ENCODE results near the gene FGF7. TPM values are rescaled to one million over a fixed set of nuclear protein-coding genes. Genes with fewer than 3 reads are reported as not detected.

FGF7 gene
- total and polyA plus RNA-seq, 2 of the 8 experiments (the other 6 are each of a cell fraction or from before 2014, with no cell fraction given) = not detected

- Histone ChIP-seq H2BK12ac (ENCODE audit: low read depth, low read length) (no peak overlapping the region), H3K79me2 (ENCODE audit: control insufficient read depth in 1 of 2, insufficient read depth in 2 of 2, low read length in 2 of 2) (no peaks in the 10 kb centered on the region), H3K79me1 (ENCODE audit: low read depth, low read length) (no peaks in the 10 kb centered on the region), H3K56ac (replicated peaks; ENCODE audit: insufficient read length, low read depth, low read length) (no peak overlapping the region), H2AK5ac (ENCODE audit: low read depth, low read length) (no peak overlapping the region), H3K36me3 (ENCODE audit: control insufficient read depth in 2 of 4, insufficient read depth in 4 of 4, low read length in 3 of 4) (no peaks in the 10 kb centered on the region), H3K23ac (ENCODE audit: insufficient read length) (no peak overlapping the region), H3K4me3 (ENCODE audit: extremely low read depth in 1 of 4, insufficient read depth in 2 of 4, low read depth in 3 of 4, low read length in 4 of 4) (no peak overlapping the region), H3K4me1 (replicated peaks in 1 of 4; ENCODE audit: control insufficient read depth in 3 of 4, insufficient read depth in 4 of 4, low read length in 3 of 4) (peaks cover 0 to 3% (median 0%) of the 10 kb centered on the region in 4 experiments; a peak in 1 of 7 replicates), H4K91ac (replicated peaks; ENCODE audit: insufficient read length, low read length) (no peak overlapping the region), H3K27me3 (replicated peaks in 1 of 4; ENCODE audit: control insufficient read depth in 3 of 4, extremely low read depth in 1 of 4, insufficient read depth in 3 of 4, low read length in 3 of 4) (no peaks in the 10 kb centered on the region), H2BK5ac (ENCODE audit: low read depth, low read length) (no peak overlapping the region), H3K4ac (replicated peaks; ENCODE audit: insufficient read length, low read depth, low read length) (no peak overlapping the region), H3K14ac (ENCODE audit: insufficient read length) (no peak overlapping the region), H3K4me2 (ENCODE audit: insufficient read depth in 1 of 2, low read depth in 2 of 2, low read length in 2 of 2) (no peak overlapping the region), H3K18ac (ENCODE audit: extremely low read depth, low read length) (no peak overlapping the region), H4K20me1 (replicated peaks in 1 of 2; ENCODE audit: control insufficient read depth in 1 of 2, insufficient read depth in 2 of 2, low read length in 2 of 2) (no peaks in the 10 kb centered on the region), H4K5ac (ENCODE audit: insufficient read length, low read depth, low read length) (no peak overlapping the region), H4K8ac (ENCODE audit: extremely low read depth, insufficient read depth, low read length) (no peak overlapping the region), H2BK120ac (replicated peaks; ENCODE audit: low read depth, low read length) (no peak overlapping the region), H3K27ac (ENCODE audit: low read depth, low read length) (no peak overlapping the region), H3K9ac (replicated peaks in 1 of 4; ENCODE audit: extremely low read depth in 1 of 4, low read depth in 3 of 4, low read length in 3 of 4) (no peak overlapping the region), H3K23me2 (ENCODE audit: low read depth, low read length) (no peaks in the 10 kb centered on the region), H2BK15ac (ENCODE audit: low read length) (no peak overlapping the region), H3K9me3 (ENCODE audit: insufficient read depth in 2 of 2, low read depth in 1 of 2, low read length in 1 of 2) (no peaks in the 10 kb centered on the region), H2AFZ (ENCODE audit: low read length) (0 out of 2 replicates have a peak overlapping the region, but pooled peaks have one; percentile 40), H2BK20ac (ENCODE audit: low read length) (no peak overlapping the region)
- DNase-seq (ENCODE audit: low read depth in 1 of 2, low spot score in 2 of 2) (no peak), FAIRE-seq (peak; percentile 42)
- 86% methylated on average over 6 of the region's 6 CpGs; no CpG with 5 or more reads in 1 of the 2 experiments for WGBS, 2 experiments (ENCODE audit: extremely low coverage in 1 of 2, insufficient coverage in 1 of 2, insufficient read length in 1 of 2, insufficient replicate concordance in 2 of 2, low coverage in 1 of 2, low lambda C conversion rate in 2 of 2, missing lambda C conversion rate in 1 of 2)
- ChIA-PET CTCF (ENCODE audit: partially characterized antibody) (interaction anchor here (9.5 kb wide), 1 partner anchor 187 kb away, joined by 153 read pairs; no protein-coding TSS in a partner anchor), POLR2A (ENCODE audit: partially characterized antibody) (no interaction called here)
- TF ChIP-seq EGR1 (IDR thresholded peaks at IDR 0.05; ENCODE audit: borderline replicate concordance, low read depth, low read length) (no peak), POU5F1 (IDR thresholded peaks at IDR 0.05; ENCODE audit: low read depth, low read length) (no peak), RBBP5 (IDR thresholded peaks at IDR 0.05; ENCODE audit: borderline replicate concordance, low read depth, low read length) (no peak), CHD1 (IDR thresholded peaks at IDR 0.05; ENCODE audit: low read depth, low read length) (no peak), SP4 (IDR thresholded peaks at IDR 0.05; ENCODE audit: low read length) (no peak), CBX8 (IDR thresholded peaks at IDR 0.05; ENCODE audit: borderline replicate concordance, low read depth, low read length) (no peak), RNF2 (IDR thresholded peaks at IDR 0.05; ENCODE audit: borderline replicate concordance, low read depth, low read length, missing control alignments, poor library complexity, severe bottlenecking) (no peak), JUND (IDR thresholded peaks at IDR 0.05; ENCODE audit: low read length) (no peak), POLR2A (IDR thresholded peaks at IDR 0.05; ENCODE audit: control extremely low read depth in 1 of 2, low read depth in 2 of 2, low read length in 2 of 2) (no peak), KDM1A (IDR thresholded peaks at IDR 0.05; ENCODE audit: borderline replicate concordance, low read length) (no peak), SIN3A (conservative IDR thresholded peaks at IDR 0.05 in 1 of 2, IDR thresholded peaks at IDR 0.05 in 1 of 2; ENCODE audit: low read depth in 1 of 2, low read length in 2 of 2) (no peak), ZNF274 (IDR thresholded peaks at IDR 0.05; ENCODE audit: borderline replicate concordance, extremely low read depth, low read length) (no peak), CEBPB (IDR thresholded peaks at IDR 0.05; ENCODE audit: low read depth, low read length) (no peak), GABPA (IDR thresholded peaks at IDR 0.05; ENCODE audit: borderline replicate concordance, insufficient read depth, low read length) (no peak)
Measured at GRCh38 chr15:49423901-49424550, 984 bp downstream of the FGF7 start.

All from H1 (cell line).